Dermis microvascular lymphatic vessel endothelial cell (primary cell): ENCODE results near the gene BTBD9. TPM values are rescaled to one million over a fixed set of nuclear protein-coding genes. Genes with fewer than 3 reads are reported as not detected.

Experiments used
- DNase-seq, 2 donors: peaks; one replicate each; pipeline versions ENCODE4 v3.0.0 to v3.0.0-alpha.2; 2010; ENCODE audit warnings: low read depth in 2 of 2
- total RNA-seq: library from RNA; depleted of rRNA; stranded (reverse); fragments of >200 nt; gene quantifications from 2 replicates; pipeline ENCODE4 v1.2.1, GENCODE V29; 2014

Gene BTBD9
- total RNA-seq, 1 donor from 2014 or later: 6.7 TPM

DNA sequence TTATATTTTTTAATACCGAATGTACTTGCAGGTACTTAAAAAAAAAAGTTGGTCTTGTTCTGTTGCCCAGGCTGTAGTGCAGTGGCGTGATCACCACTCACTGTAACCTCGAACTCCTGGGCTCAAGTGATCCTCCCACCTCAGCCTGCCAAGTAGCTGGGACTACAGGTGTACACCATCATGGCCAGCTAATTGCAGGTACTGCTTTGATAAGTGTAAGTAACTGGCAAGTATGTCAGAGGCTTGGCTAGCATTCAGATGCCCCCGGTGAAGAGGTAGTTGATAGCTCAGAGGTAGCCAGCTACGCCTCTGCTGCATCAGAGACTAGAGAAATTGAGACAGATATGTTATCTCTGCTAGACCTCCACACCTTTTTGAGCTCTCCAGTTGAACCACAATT lies 40.5 kb downstream of the BTBD9 start:
- DNase-seq: no peak

DNA sequence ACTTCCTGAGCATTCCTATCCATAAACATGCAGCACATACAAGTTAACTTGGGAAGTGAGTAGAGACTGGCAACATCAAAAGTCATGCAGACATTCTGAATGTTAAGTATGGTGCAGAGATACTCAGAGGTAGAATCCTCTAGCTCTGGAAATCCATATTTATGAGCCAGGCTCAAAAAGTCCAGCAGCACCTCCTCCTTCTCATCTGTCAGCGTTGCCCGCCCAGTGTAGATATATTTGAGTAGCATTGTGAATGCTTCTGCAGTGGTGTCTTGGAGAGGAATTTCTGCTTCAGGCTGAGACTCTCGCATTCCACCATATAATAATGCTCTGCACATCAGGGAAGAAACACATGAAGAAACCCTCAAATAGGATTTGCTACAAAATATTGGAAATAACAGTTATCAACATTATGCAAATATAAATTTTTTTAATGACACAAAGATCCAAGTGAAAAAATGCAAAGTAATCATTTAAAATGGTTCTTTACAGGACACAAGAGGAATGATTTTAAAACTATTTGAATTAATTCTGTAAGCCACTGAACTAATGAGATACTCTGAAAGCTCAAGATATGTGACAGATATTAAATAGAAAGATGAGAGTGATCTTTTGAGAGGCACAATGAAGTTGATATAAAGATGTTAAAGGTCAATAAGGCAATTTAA lies 45.6 kb downstream of the BTBD9 start:
- no peak for DNase-seq

DNA sequence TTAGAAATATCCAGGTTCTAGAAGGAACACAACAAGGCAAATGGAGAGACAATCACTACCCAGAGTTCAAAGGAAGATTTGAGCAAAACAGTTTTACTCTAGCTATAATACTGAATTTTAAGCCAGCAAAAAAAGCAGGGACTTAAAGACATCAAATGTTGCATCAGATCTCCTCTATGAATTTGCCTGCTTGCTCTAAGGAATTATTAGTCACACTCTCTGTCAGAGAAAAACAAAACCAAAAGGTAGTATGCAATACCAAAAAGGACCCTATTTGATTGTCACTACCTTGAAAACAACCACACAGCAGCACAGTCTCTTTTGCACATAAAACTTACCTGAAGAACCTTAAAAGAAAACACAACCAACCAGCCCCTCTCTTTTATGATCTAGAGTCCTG lies 46.3 kb downstream of the BTBD9 start:
- DNase-seq: no peak

GRCh38 chr6:38591439-38591838 lies 48.3 kb downstream of the BTBD9 start:
- no peak for DNase-seq

GRCh38 chr6:38589367-38589720 lies 50.4 kb downstream of the BTBD9 start:
- DNase-seq: no peak

DNA sequence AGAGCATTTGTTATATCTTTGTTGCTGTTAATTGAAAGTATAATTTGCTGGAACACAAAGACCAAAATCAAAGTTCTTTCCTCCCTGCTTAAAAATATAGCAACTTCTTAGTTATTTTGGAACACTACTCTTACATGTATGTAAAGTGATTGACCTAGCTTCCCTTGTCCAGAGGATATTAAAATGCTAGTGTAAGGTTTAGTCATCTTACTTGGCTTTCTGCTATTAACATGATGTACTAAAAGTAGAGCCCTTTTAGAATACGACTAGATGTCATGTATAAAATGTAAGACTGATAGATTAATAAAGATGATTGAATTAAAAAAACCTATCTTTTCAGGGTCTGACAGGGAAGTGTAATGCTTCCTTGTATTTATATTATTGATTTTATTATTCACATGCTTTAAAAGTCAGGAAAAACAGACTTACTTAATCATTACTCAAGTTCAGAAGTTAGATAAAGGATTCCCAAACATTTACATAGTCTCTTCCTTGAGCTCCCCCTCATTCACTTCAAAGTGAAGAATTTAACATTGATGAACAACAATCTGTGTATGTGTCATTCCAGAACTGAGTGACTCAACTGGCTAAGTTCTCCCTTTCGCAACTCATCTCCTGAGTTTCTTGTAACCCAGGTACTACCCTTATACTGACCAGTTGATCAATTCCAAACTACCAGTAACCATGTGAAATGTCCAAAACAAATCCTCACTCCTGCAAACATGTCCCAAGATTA lies 50.9 kb downstream of the BTBD9 start:
- no peak for DNase-seq

GRCh38 chr6:38587766-38588362 lies 51.9 kb downstream of the BTBD9 start:
- no peak for DNase-seq

DNA sequence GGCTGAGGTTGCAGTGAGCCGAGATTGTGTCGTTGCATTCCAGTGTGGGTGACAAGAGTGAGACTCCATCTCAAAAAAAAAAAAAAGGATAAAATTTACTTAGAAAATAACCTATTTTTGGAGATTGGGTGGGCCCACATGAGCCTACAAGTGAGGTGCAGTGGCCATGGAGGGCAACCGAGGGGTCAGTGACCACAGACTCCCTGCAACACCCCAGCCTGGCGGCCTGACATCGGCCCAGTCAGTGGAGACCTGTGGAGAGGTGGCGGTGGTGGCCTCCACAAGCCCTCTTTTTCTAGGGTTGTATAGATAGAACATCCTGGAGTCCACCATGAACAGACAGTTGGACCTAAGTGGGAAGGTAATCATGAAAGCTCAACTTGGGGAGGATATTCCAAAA lies 52.7 kb downstream of the BTBD9 start:
- no peak for DNase-seq

GRCh38 chr6:38584731-38585130 lies 55.0 kb downstream of the BTBD9 start:
- no peak for DNase-seq

DNA sequence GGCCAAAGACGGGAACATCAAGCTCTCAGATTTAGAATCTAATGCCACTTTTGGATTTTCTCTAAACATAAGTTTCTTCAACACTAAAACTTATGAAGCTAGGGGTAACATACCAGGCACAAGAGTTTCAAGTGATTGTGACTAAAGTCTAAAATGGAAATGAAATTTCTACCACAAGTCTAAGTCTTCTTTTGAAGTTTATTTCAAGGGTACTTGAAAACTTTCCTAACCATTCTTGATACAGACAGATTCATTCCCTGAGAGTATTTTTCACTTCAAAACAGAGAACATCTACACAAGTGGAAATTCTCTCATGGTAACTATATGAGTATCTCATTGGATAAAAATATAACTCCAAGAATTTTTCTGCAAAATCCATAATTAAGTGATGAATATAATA lies 56.2 kb downstream of the BTBD9 start:
- DNase-seq: no peak

DNA sequence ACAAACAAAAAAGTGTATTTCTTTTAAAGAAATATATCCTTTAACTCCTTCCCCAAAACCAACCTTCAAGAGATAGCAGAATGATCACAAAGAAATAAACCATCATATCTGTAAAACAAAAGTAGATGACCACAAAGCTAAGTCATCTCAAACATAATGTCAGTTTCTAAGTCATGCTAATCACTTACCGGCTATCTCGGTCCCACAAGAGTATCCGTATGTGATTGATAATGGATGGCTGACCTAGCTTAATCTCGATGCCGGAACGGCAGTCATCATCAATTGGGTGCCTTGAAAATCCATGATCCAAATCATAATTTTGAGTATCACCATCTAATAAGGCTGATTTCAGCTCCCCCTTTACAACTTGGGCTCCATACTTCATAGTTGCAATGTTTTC lies 59.7 kb downstream of the BTBD9 start:
- no peak for DNase-seq

DNA sequence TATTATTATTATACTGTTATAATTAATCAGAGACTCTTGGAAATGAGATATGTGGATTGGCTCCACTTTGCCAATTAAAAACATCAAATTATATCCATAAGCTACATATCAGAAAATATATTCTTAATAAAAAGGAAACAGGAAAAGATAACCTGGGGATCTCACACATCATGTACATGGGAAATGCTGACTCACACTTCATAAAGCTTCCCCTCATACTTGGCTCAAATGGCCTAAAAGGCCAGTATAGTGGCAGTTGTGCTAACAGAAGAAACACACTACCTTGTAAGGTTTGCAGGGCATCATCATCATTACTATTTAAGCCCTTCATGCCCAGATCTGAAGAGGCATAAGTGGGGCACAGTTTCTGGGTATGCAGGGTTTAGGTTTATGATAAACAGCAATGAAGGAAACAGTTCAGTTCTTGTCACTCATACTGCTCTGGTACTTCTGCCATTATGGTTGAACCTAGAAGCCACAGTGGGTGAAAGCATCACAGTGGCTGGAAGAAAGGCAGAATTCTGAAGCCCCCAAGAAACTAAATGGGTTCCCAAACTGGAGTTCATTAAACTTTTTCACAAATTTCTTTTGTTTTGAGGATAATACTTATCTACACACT lies 60.6 kb downstream of the BTBD9 start:
- peak; percentile 30 to 73 for DNase-seq

DNA sequence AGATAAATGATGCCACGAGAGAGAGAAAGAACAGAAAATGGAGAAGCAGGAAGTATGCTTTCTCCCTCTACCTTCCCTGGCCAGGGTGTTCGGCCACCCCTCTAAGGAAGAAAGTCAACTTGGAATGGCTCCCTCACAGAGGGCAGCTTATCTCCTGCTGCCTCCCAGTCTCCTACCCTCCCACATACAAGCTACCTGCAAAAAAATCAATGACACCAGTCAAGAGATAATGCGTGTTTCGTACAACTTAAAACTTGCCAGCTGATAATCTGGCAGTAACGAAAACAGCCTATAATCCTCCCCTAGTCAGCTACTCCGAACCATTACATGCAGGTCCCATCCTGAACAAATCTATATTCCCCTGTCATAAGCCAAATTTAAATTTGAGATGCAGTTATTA lies 61.7 kb downstream of the BTBD9 start:
- no peak for DNase-seq

GRCh38 chr6:38577492-38577891 lies 62.2 kb downstream of the BTBD9 start:
- no peak for DNase-seq

- DNase-seq: no peak
These were observed 65.8 kb downstream of the BTBD9 start for GRCh38 chr6:38573801-38574395.

DNA sequence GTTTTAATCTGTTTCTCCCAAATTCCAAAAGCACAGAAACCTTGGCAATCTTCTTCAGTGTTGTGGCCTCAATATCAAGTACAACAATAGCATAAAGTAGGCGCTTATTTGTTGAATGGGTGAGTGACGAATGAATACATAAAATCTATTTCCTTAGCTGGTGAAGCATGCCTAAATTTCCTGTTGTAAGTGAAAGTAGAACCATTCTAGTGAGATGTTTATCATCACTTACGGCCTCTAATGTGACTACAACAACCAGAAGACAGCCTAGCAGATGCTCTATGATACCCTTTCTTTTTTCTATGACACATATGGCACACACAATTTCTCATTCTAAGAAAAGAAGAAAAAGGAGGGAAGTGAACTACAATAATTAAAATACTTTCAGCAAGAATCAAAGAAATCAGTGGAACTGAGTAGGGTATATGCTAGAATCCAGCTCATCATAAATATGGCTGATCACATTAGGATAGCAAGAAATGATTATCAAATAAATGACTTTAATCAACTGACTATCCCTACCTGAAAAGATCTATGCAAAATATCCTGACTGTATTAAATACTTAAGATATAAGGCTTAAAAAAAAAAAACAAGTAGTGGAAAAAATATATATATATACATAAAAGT lies 67.4 kb downstream of the BTBD9 start:
- DNase-seq: peak; percentile 59 to 83

DNA sequence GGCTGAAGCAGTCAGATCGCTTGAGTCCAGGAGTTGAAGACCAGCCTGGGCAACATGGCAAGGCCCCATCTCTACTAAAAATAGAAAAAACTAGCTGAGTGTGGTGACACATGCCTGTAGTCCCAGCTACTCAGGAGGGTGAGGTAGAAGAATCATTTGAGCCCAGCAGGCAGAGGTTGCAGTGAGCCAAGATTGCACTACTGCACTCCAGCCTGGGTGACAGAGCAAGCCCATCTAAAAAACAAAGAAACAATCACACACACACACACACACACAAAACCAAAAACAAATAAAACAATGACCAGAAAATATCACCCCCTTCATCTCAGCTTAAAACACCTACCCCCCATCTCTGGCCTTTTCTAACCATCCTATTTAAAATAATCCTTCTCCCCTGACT lies 68.0 kb downstream of the BTBD9 start:
- DNase-seq: no peak

DNA sequence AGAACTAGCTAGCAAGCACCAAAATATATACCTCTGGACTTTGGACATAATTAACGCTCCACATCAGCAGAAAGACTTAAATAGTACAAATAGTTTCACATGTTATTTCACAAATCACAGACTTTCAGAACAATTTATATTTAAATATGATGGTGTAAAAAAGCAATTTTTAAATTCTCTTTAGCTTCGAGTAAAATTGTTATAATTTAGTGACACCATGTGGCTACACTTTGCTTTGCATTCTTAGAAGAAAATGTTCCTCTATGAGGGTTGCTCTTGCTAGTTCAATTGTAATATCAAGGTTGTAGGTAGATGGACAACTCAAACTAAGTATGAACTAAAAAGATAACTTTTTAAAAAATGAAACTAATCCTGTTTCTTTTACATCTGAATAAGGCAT lies 69.0 kb downstream of the BTBD9 start:
- DNase-seq: peak; percentile 14 to 39

- DNase-seq: peak; percentile 32 to 74
These were observed 72.3 kb downstream of the BTBD9 start for GRCh38 chr6:38567436-38567835.

DNA sequence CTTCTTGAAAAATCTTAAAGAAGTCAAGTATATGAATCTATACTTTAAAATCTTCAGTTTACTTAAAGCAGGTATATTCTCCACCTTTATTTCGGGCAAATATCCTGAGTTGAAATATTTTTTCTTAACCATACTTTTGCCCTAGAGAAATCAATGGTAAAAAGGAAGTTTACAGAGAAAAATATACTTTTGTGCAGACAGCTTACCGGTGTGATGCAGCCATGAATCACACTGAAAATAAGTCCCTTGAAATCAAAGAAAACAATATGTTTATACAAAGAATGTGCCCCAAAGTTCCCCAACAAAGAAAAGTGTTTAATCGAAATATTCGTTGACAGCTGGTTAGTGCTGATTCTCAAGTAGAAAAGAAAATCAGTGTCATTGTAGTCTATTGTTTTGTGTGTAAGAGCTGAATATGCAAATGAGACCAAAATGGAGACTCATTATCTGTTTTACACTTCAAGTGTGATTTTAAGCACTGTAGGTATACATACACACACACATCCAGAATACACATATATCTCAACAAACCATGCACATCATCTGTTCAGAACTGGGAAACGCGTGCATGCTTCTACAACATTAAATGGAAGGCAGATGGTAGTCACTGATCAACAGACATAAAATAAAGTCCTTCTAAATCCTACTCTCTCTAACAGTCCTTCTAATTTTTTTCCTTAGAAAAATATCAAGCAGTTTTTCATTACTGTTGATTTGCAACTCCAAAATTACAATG lies 73.3 kb downstream of the BTBD9 start:
- peak in 1 of 2 donors; percentile 22 for DNase-seq

DNA sequence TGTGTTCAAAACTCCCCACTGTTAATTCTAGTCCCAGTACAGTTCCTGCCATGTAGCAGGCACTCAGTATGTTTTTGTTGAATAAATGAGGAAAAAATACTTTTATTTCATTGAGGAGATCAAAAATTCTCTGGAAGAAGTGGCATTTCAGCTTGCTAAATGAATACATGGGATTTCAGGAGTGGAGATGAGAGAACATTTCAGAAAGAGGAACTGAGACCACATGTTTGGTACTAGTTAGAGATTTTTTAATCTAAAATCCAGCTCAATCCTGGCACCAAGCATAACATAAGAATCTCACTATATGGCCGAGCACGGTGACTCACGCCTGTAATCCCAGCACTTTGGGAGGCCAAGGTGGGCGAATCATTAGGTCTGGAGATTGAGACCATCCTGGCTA lies 75.4 kb downstream of the BTBD9 start:
- DNase-seq: no peak
